ENCODE results near the gene IL17A.

DNA sequence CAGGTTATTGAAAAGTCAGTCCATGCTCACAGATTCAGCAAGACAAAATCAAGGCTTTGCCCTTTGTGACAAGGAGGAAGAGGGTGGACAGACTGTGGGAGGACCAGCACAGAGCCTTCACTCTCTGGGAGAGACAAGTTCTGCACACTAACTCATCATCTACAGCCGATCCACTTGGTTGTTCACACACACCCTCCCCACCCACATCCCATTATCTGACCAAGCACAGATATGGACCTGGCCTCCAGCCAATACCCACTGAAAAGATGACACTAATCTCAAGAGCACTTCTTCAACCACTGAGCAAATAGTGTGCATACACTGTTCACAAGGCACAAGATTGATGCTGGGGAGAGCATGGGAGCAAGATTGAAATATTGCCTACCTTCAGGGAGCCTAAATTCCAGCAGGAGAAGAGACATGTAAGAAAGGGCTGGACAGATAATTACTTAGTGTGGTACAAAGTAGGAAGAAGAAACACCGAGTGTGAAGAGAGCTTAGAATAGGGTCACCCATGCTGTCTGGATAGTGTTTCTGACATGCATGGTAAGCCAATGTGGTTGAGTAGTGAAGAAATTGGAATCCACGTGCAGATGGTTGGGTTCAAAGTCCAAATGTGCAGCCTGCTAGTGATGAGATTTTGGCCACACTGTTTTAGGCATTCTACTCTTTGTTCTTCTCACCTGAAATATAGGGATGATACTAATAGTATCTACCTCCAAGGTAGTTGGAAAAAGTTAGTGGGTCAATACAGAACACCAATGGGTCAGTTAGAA, 21.7 kb upstream of the IL17A start:
- TF ChIP-seq POLR2A (IDR thresholded peaks at IDR 0.05; ENCODE audit: low read depth, low read length): no peak
- TF ChIP-seq, protein P1, sequence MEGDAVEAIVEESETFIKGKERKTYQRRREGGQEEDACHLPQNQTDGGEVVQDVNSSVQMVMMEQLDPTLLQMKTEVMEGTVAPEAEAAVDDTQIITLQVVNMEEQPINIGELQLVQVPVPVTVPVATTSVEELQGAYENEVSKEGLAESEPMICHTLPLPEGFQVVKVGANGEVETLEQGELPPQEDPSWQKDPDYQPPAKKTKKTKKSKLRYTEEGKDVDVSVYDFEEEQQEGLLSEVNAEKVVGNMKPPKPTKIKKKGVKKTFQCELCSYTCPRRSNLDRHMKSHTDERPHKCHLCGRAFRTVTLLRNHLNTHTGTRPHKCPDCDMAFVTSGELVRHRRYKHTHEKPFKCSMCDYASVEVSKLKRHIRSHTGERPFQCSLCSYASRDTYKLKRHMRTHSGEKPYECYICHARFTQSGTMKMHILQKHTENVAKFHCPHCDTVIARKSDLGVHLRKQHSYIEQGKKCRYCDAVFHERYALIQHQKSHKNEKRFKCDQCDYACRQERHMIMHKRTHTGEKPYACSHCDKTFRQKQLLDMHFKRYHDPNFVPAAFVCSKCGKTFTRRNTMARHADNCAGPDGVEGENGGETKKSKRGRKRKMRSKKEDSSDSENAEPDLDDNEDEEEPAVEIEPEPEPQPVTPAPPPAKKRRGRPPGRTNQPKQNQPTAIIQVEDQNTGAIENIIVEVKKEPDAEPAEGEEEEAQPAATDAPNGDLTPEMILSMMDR (IDR thresholded peaks at IDR 0.05; ENCODE audit: extremely low read depth in 1 of 2, insufficient read depth in 1 of 2, low read depth in 1 of 2, low read length in 2 of 2): no peak
- TF ChIP-seq, protein P2, sequence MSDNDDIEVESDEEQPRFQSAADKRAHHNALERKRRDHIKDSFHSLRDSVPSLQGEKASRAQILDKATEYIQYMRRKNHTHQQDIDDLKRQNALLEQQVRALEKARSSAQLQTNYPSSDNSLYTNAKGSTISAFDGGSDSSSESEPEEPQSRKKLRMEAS (IDR thresholded peaks at IDR 0.05; ENCODE audit: insufficient read depth, insufficient read length): no peak

Data from endothelial cell of umbilical vein (primary cell).